IMR-90 (cell line): Measurements from ENCODE around the gene CLBA1. TPM values are rescaled to one million over a fixed set of nuclear protein-coding genes. Genes with fewer than 3 reads are reported as not detected.

Experiments used
- ATAC-seq: fragments of 200-7000 bp; cut with Tn5 transposase; 2 replicates; pipeline ENCODE4 v1.9.1; 2020; ENCODE audit warnings: low read depth, mild to moderate bottlenecking, moderate library complexity
- BruUV-seq: library from RNA; stranded (reverse); fragments of 400-500 nt; replicated peaks from 2 replicates; lab custom pipeline; 2021; lab: Mats Ljungman, UMichigan
- CTCF ChIA-PET: fragments of 300-600 bp; formaldehyde crosslinking; extraction: SDS; loops from one replicate; lab custom pipeline; 2021; ENCODE audit warnings: antibody characterized with exemption; lab: Yijun Ruan, JAX
- POLR2A ChIA-PET: fragments of 300-600 bp; sonication (Branson Sonifier 250); formaldehyde crosslinking; loops from one replicate; lab custom pipeline; 2022; ENCODE audit warnings: antibody characterized with exemption; ENCODE audit not compliant: unreplicated experiment; lab: Charles Lee
- DNase-seq: peaks from one replicate; pipeline ENCODE4 v3.0.0; 2013
- H2AFZ ChIP-seq: replicated peaks from 2 replicates; pipeline ENCODE3; 2013; ENCODE audit warnings: low read length, mild to moderate bottlenecking; ENCODE audit not compliant: poor library complexity
- H2AK5ac ChIP-seq: 2 replicates; pipeline ENCODE4 v1.6.1; 2013; ENCODE audit warnings: low read depth, low read length, inconsistent platforms
- H2AK9ac ChIP-seq: replicated peaks from 2 replicates; pipeline ENCODE3; 2013; ENCODE audit warnings: mild to moderate bottlenecking, low read depth, low read length, moderate library complexity; ENCODE audit not compliant: poor library complexity
- H2BK120ac ChIP-seq: 2 replicates; pipeline ENCODE4 v1.6.1; 2013; ENCODE audit warnings: low read depth, low read length, inconsistent platforms
- H2BK15ac ChIP-seq: 3 replicates; pipeline ENCODE4 v1.6.1; 2013; ENCODE audit warnings: low read depth, low read length, inconsistent platforms
- H2BK20ac ChIP-seq: 2 replicates; pipeline ENCODE4 v1.6.1; 2013; ENCODE audit warnings: low read depth, mild to moderate bottlenecking, inconsistent platforms, low read length, moderate library complexity
- H2BK5ac ChIP-seq: 2 replicates; pipeline ENCODE4 v1.6.1; 2013; ENCODE audit warnings: mild to moderate bottlenecking, low read depth, low read length, inconsistent platforms; ENCODE audit not compliant: poor library complexity, severe bottlenecking
- H3K14ac ChIP-seq: replicated peaks from 2 replicates; pipeline ENCODE4 v1.6.1; 2013; ENCODE audit warnings: low read depth, low read length, inconsistent platforms
- H3K18ac ChIP-seq: 2 replicates; pipeline ENCODE4 v1.6.1; 2013; ENCODE audit warnings: low read depth, low read length, control low read depth
- H3K23ac ChIP-seq: 2 replicates; pipeline ENCODE4 v1.6.1; 2013; ENCODE audit warnings: low read depth, low read length, inconsistent platforms
- H3K27ac ChIP-seq: 2 replicates; pipeline ENCODE4 v1.5.1; 2013; ENCODE audit warnings: mild to moderate bottlenecking, control low read depth, low read length; ENCODE audit not compliant: insufficient read depth
- H3K27me3 ChIP-seq: 2 replicates; pipeline ENCODE4 v1.6.1; 2013; ENCODE audit warnings: low read length; ENCODE audit not compliant: control insufficient read depth, insufficient read depth
- H3K36me3 ChIP-seq: 2 replicates; pipeline ENCODE4 v1.6.1; 2013; ENCODE audit warnings: low read length, mixed read lengths; ENCODE audit not compliant: control insufficient read depth, insufficient read depth
- H3K4ac ChIP-seq: 2 replicates; pipeline ENCODE4 v1.6.1; 2013; ENCODE audit warnings: low read depth, low read length, inconsistent platforms
- H3K4me1 ChIP-seq: 2 replicates; pipeline ENCODE4 v1.6.1; 2013; ENCODE audit warnings: low read length, mixed read lengths; ENCODE audit not compliant: control insufficient read depth, insufficient read depth
- H3K4me2 ChIP-seq: 2 replicates; pipeline ENCODE4 v1.6.1; 2013; ENCODE audit warnings: low read depth, mild to moderate bottlenecking, control low read depth, low read length, moderate library complexity
- H3K4me3 ChIP-seq: 2 replicates; pipeline ENCODE4 v1.5.1; 2013; ENCODE audit warnings: low read depth, mild to moderate bottlenecking, control low read depth, low read length, moderate library complexity; ENCODE audit not compliant: insufficient read depth
- H3K56ac ChIP-seq: 2 replicates; pipeline ENCODE4 v1.6.1; 2013; ENCODE audit warnings: low read length, inconsistent platforms; ENCODE audit not compliant: insufficient read depth; ENCODE audit errors: extremely low read depth
- H3K79me1 ChIP-seq, 2 experiments: 2 replicates each; pipeline ENCODE4 v1.6.1; 2013; ENCODE audit warnings: low read length in 2 of 2, inconsistent platforms in 1 of 2, low read depth in 1 of 2
- H3K9ac ChIP-seq: 2 replicates; pipeline ENCODE4 v1.6.1; 2013; ENCODE audit warnings: low read depth, low read length, control low read depth
- H3K9me1 ChIP-seq: 2 replicates; pipeline ENCODE4 v1.6.1; 2013; ENCODE audit warnings: low read length, inconsistent platforms; ENCODE audit not compliant: insufficient read depth
- H3K9me3 ChIP-seq: 2 replicates; pipeline ENCODE4 v1.6.1; 2013; ENCODE audit warnings: low read length; ENCODE audit not compliant: control insufficient read depth, insufficient read depth
- H4K20me1 ChIP-seq: 2 replicates; pipeline ENCODE4 v1.6.1; 2013; ENCODE audit warnings: low read length, inconsistent platforms; ENCODE audit not compliant: insufficient read depth
- H4K5ac ChIP-seq: 2 replicates; pipeline ENCODE4 v1.6.1; 2013; ENCODE audit warnings: mild to moderate bottlenecking, low read depth, low read length, control low read depth
- H4K8ac ChIP-seq, 2 experiments: 2 replicates each; pipeline ENCODE4 v1.6.1; 2013; ENCODE audit warnings: low read depth in 2 of 2, low read length in 2 of 2, control low read depth in 1 of 2, inconsistent platforms in 1 of 2
- H4K91ac ChIP-seq: 2 replicates; pipeline ENCODE4 v1.6.1; 2013; ENCODE audit warnings: low read depth, low read length, inconsistent platforms; ENCODE audit not compliant: insufficient read depth
- BHLHE40 ChIP-seq: fragments of 150-350 bp; IDR thresholded peaks from 2 replicates; pipeline ENCODE4 v1.6.1; 2016; ENCODE audit warnings: mild to moderate bottlenecking, low read depth, low read length
- FOS ChIP-seq: fragments of 150-350 bp; IDR thresholded peaks from 2 replicates; pipeline ENCODE4 v1.6.1; 2016; ENCODE audit warnings: low read depth, low read length
- MAFK ChIP-seq: IDR thresholded peaks from 2 replicates; pipeline ENCODE4 v1.6.1; 2012; ENCODE audit warnings: low read depth, low read length, improper control_type of control experiment
- NFE2L2 ChIP-seq: fragments of 150-350 bp; IDR thresholded peaks from 2 replicates; pipeline ENCODE4 v1.6.1; 2016; ENCODE audit warnings: low read depth, mild to moderate bottlenecking, low read length
- POLR2A ChIP-seq: IDR thresholded peaks from 2 replicates; pipeline ENCODE4 v1.6.1; 2012; ENCODE audit warnings: mild to moderate bottlenecking, low read depth, low read length
- WGBS, 2 experiments: methylation state at CpG; one replicate each; pipeline versions ENCODE4 v1.1.5 to v1.1.7; 2013; ENCODE audit warnings: missing lambda C conversion rate in 2 of 2; ENCODE audit not compliant: insufficient read length in 1 of 2; ENCODE audit errors: extremely low coverage in 2 of 2; 5-methylcytosine and 5-hydroxymethylcytosine counted together
- dilution Hi-C: fragments of 300-500 bp; cut with HindIII; formaldehyde crosslinking; loops from one replicate; pipeline ENCODE4 v1.14.3; 2018; ENCODE audit warnings: low sequenced_read_pairs; ENCODE audit not compliant: unreplicated experiment
- in situ Hi-C: fragments of 300-500 bp; cut with MboI; formaldehyde crosslinking; loops from 3 replicates; pipeline ENCODE4 v1.14.3; 2019; ENCODE audit warnings: low sequenced_read_pairs, inconsistent platforms, mixed read lengths
- intact Hi-C: fragments of 100-400 bp; cut with micrococcal nuclease; formaldehyde crosslinking; loops from 2 replicates; pipeline ENCODE4 v1.10.0; 2022
- polyA plus RNA-seq, 3 experiments: library from polyadenylated mRNA; depleted of rRNA; stranded (reverse); fragments of >200 nt; gene quantifications; 2 replicates each; pipeline ENCODE4 v1.2.3, GENCODE V29; 2012; ENCODE audit warnings: low replicate concordance in 1 of 3
- total RNA-seq: library from RNA; depleted of rRNA; stranded (reverse); fragments of >200 nt; gene quantifications from 2 replicates; pipeline ENCODE4 v1.2.3, GENCODE V29; 2012
- TF ChIP-seq, protein P1 (sequence below): fragments of 150-350 bp; IDR thresholded peaks from 2 replicates; pipeline ENCODE4 v1.6.1; 2017; ENCODE audit warnings: mild to moderate bottlenecking, antibody characterized with exemption, low read length, low read depth
- TF ChIP-seq, protein P2 (sequence below): fragments of 150-350 bp; IDR thresholded peaks from 2 replicates; pipeline ENCODE4 v1.6.1; 2016; ENCODE audit warnings: low read depth, mild to moderate bottlenecking, low read length, moderate library complexity, borderline replicate concordance

Gene CLBA1
- total and polyA plus RNA-seq, 2 of the 4 experiments (the other 2 are of a cell fraction) = 2.7 to 6.2 TPM

DNA sequence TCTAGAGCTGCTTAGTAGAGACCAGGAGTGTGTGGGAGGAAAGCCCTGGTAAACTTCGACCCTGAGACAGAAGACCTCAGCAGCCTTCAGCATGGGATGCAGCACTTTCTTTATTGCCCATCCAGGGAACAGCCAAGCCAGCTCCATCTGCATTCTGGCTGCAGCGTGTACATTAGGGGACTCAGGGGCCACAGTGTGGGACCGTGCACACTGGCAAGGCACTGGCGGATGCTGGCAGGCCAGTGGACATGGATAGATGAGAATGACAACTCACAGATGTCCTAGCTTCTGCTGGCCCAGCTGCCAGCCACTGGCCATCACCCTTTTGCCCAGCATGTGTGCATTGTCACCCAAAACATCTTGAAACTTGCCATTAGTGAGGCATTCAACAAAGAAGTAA lies 48.4 kb upstream of the CLBA1 start:
- Histone ChIP-seq H3K9me3 (no peaks in the 10 kb centered on the region), H3K79me1 (no peaks in the 10 kb centered on the region), H4K91ac (no peak overlapping the region), H3K4me1 (peaks cover 2% of the 10 kb centered on the region; the same call in 1 of the 2 replicates), H4K5ac (no peak overlapping the region), H3K14ac (no peak overlapping the region), H2BK5ac (no peak overlapping the region), H2BK15ac (no peak overlapping the region), H3K18ac (no peak overlapping the region), H3K56ac (no peak overlapping the region), H3K4me3 (no peak overlapping the region), H3K9ac (no peak overlapping the region), H2AFZ (no peak overlapping the region), H4K8ac (no peak overlapping the region), H3K4ac (no peak overlapping the region), H4K20me1 (no peaks in the 10 kb centered on the region), H3K9me1 (no peaks in the 10 kb centered on the region), H2BK120ac (no peak overlapping the region), H2AK5ac (no peak overlapping the region), H3K27me3 (peaks cover 50% of the 10 kb centered on the region), H2AK9ac (no peak overlapping the region), H3K23ac (no peak overlapping the region), H3K4me2 (no peak overlapping the region), H2BK20ac (no peak overlapping the region), H3K27ac (no peak overlapping the region), H3K36me3 (no peaks in the 10 kb centered on the region)
- ChIA-PET CTCF (interaction anchor here (1.2 kb wide), 1 partner anchor 108 kb away, joined by 3 read pairs; no protein-coding TSS in a partner anchor), POLR2A (interaction anchor here (0.5 kb wide), 1 partner anchor 116 kb away, joined by 7 read pairs; no protein-coding TSS in a partner anchor)
- dilution Hi-C loops (loop anchor here (10.0 kb wide), 1 partner anchor 118 kb away; no protein-coding TSS in a partner anchor), intact Hi-C loops (no loop called here), in situ Hi-C loops (loop anchor here (5.0 kb wide), 1 partner anchor 35 kb away; no protein-coding TSS in a partner anchor)
- ATAC-seq (no peak), DNase-seq (no peak)
- no CpG with 5 or more reads among the region's 4 CpGs for WGBS, 2 experiments
- no TSS peak for BruUV-seq
- TF ChIP-seq BHLHE40 (no peak), NFE2L2 (no peak), MAFK (no peak), FOS (no peak), POLR2A (no peak)
- TF ChIP-seq, protein P1, sequence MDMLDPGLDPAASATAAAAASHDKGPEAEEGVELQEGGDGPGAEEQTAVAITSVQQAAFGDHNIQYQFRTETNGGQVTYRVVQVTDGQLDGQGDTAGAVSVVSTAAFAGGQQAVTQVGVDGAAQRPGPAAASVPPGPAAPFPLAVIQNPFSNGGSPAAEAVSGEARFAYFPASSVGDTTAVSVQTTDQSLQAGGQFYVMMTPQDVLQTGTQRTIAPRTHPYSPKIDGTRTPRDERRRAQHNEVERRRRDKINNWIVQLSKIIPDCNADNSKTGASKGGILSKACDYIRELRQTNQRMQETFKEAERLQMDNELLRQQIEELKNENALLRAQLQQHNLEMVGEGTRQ = no peak
- TF ChIP-seq, protein P2, sequence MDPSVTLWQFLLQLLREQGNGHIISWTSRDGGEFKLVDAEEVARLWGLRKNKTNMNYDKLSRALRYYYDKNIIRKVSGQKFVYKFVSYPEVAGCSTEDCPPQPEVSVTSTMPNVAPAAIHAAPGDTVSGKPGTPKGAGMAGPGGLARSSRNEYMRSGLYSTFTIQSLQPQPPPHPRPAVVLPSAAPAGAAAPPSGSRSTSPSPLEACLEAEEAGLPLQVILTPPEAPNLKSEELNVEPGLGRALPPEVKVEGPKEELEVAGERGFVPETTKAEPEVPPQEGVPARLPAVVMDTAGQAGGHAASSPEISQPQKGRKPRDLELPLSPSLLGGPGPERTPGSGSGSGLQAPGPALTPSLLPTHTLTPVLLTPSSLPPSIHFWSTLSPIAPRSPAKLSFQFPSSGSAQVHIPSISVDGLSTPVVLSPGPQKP = no peak
